ENCODE data around the gene ACACA. TPM values are rescaled to one million over a fixed set of nuclear protein-coding genes. Genes with fewer than 3 reads are reported as not detected.

ACACA gene
- total RNA-seq, 2 experiments from 2014 or later, result 57.2 to 61.1 TPM

DNA sequence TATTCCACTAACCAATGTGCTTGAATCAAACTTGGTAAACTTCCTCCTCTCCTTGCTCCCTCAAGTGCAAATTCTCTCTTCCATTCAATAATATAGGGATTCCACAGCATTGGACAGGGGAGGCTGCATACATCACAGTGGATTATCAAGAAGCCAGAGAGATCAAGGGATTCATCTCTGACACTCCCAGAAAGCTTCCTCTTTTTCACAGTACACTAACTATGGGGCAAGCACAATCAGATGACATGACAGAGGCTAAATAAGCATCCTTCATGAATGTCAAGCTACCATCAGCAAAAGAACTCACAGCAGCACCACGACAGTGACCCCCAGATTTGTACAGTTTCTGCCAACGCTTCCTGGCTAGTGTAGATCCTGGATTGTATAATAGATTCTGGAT lies 209.3 kb downstream of the ACACA start:
- ChIA-PET CTCF (interaction anchor here (1.0 to 1.7 kb wide), 2 partner anchors 8 to 17 kb away, joined by 4 to 5 read pairs; no protein-coding TSS in a partner anchor), POLR2A (no interaction called here)
- H3K4me1 Mint-ChIP-seq, result peaks cover 2% of the 10 kb centered on the region
- intact Hi-C loops (cut with DNase I, micrococcal nuclease), result no loop called here
- DNase-seq (no peak), ATAC-seq (no peak)
- no peak overlapping the region for H3K4me3 Mint-ChIP-seq
- no peaks in the 10 kb centered on the region for H3K27me3 Mint-ChIP-seq
- H3K27ac Mint-ChIP-seq, result no peak overlapping the region
- no peaks in the 10 kb centered on the region for H3K9me3 Mint-ChIP-seq (ENCODE audit: low read depth)
- H3K36me3 Mint-ChIP-seq (ENCODE audit: low read depth), result peaks cover 19% of the 10 kb centered on the region

DNA sequence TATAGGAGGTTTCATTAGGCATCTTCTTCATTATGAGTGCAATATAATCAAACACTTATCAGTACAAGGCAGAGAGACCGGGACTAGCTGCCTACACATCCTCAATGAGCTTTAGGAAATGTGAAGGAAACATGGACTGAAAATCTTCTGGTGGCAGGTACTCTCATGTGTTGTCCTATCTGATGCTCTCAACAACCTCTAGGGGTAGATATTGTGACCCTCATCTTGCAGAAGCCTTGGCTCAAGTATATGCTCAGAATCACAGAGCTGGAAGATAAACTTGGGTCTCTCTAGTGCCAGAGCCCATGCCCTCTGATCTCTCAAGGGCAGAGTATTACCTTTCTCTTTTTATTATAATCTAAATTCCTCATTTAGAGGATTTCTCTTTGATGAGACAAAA lies 212.4 kb downstream of the ACACA start:
- POLR2A ChIA-PET, result no interaction called here
- Mint-ChIP-seq H3K4me3 (no peak overlapping the region), H3K27me3 (no peaks in the 10 kb centered on the region), H3K4me1 (peaks cover 2% of the 10 kb centered on the region), H3K9me3 (ENCODE audit: low read depth) (no peaks in the 10 kb centered on the region), H3K36me3 (ENCODE audit: low read depth) (peaks cover 22% of the 10 kb centered on the region), H3K27ac (no peak overlapping the region)
- no peak for DNase-seq
- no peak for ATAC-seq
- intact Hi-C loops (cut with DNase I, micrococcal nuclease), result no loop called here
- CTCF ChIA-PET, result interaction anchor here (0.9 to 1.2 kb wide), 3 partner anchors 11 to 64 kb away, joined by 3 read pairs; no protein-coding TSS in a partner anchor

GRCh38 chr17:37191219-37191618 lies 215.4 kb downstream of the ACACA start:
- peaks cover 36% of the 10 kb centered on the region for H3K36me3 Mint-ChIP-seq (ENCODE audit: low read depth)
- H3K4me1 Mint-ChIP-seq, result peaks cover 2% of the 10 kb centered on the region
- no peak overlapping the region for H3K4me3 Mint-ChIP-seq
- CTCF ChIA-PET, result interaction anchor here (0.6 to 1.3 kb wide), 2 partner anchors 16 to 62 kb away, joined by 3 to 5 read pairs; no protein-coding TSS in a partner anchor
- H3K27ac Mint-ChIP-seq, result no peak overlapping the region
- H3K9me3 Mint-ChIP-seq (ENCODE audit: low read depth), result no peaks in the 10 kb centered on the region
- intact Hi-C loops (cut with DNase I, micrococcal nuclease), result no loop called here
- POLR2A ChIA-PET, result no interaction called here
- DNase-seq (no peak), ATAC-seq (no peak)
- no peaks in the 10 kb centered on the region for H3K27me3 Mint-ChIP-seq

DNA sequence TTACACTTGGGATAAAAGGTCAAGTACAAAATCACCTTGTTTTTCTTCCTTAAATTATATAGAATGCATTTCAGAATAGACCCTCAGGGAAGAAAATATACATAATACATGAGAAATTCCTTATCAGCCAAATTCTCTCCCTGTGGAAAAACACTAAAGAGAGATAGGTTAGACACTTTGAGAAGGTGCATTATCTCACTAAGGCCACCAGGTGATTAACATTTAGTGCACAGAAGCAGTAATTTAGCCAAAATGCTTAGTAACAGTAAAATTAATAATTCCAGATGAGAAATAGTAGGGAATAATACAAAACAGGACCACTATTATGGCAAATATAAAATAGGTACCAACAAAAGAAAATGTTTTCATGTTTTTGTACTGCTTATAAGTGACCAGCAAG lies 216.1 kb downstream of the ACACA start:
- Mint-ChIP-seq H3K9me3 (ENCODE audit: low read depth) (no peaks in the 10 kb centered on the region), H3K4me3 (no peak overlapping the region), H3K4me1 (peaks cover 1% of the 10 kb centered on the region), H3K27me3 (no peaks in the 10 kb centered on the region), H3K27ac (no peak overlapping the region), H3K36me3 (ENCODE audit: low read depth) (peaks cover 43% of the 10 kb centered on the region)
- no peak for ATAC-seq
- ChIA-PET CTCF (interaction anchor here (1.3 to 1.5 kb wide), 2 partner anchors 8 to 15 kb away, joined by 5 read pairs; no protein-coding TSS in a partner anchor), POLR2A (no interaction called here)
- no peak for DNase-seq
- intact Hi-C loops (cut with DNase I, micrococcal nuclease), result no loop called here

GRCh38 chr17:37188157-37188556 lies 218.5 kb downstream of the ACACA start:
- POLR2A ChIA-PET, result interaction anchor here (0.7 kb wide), 1 partner anchor 325 kb away, joined by 7 read pairs; no protein-coding TSS in a partner anchor
- CTCF ChIA-PET, result interaction anchor here (0.8 kb wide), 1 partner anchor 19 kb away, joined by 5 read pairs; no protein-coding TSS in a partner anchor
- DNase-seq, result no peak
- H3K4me1 Mint-ChIP-seq, result no peaks in the 10 kb centered on the region
- ATAC-seq, result no peak
- no peak overlapping the region for H3K27ac Mint-ChIP-seq
- H3K9me3 Mint-ChIP-seq (ENCODE audit: low read depth), result no peaks in the 10 kb centered on the region
- peaks cover 39% of the 10 kb centered on the region for H3K36me3 Mint-ChIP-seq (ENCODE audit: low read depth)
- intact Hi-C loops (cut with DNase I, micrococcal nuclease), result no loop called here
- H3K27me3 Mint-ChIP-seq, result no peaks in the 10 kb centered on the region
- no peak overlapping the region for H3K4me3 Mint-ChIP-seq

DNA sequence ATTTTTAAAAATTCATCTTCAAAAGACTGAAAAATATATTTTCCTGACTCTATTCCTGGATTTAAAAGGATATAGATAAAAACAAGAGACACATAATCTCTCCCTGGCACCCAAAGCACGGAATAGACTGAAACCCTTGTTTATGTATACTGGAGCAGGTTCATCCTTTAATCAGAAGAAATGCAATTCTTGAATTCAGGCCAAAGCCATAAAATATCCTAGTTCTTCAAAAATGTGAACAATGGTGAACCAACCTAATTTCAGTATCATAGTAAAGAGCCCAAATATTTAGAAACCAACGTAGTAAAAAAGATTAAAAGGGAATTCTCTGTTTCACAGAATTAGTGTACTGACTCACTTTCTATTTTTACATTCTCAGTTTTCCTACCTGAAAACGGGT lies 219.4 kb downstream of the ACACA start:
- DNase-seq (no peak), ATAC-seq (no peak)
- H3K4me1 Mint-ChIP-seq, result no peaks in the 10 kb centered on the region
- no peak overlapping the region for H3K27ac Mint-ChIP-seq
- no peak overlapping the region for H3K4me3 Mint-ChIP-seq
- POLR2A ChIA-PET, result no interaction called here
- intact Hi-C loops (cut with DNase I, micrococcal nuclease), result no loop called here
- peaks cover 35% of the 10 kb centered on the region for H3K36me3 Mint-ChIP-seq (ENCODE audit: low read depth)
- no peaks in the 10 kb centered on the region for H3K27me3 Mint-ChIP-seq
- H3K9me3 Mint-ChIP-seq (ENCODE audit: low read depth), result no peaks in the 10 kb centered on the region
- CTCF ChIA-PET, result no interaction called here

- no peaks in the 10 kb centered on the region for H3K27me3 Mint-ChIP-seq
- H3K9me3 Mint-ChIP-seq (ENCODE audit: low read depth), result no peaks in the 10 kb centered on the region
- H3K4me3 Mint-ChIP-seq, result no peak overlapping the region
- DNase-seq, result no peak
- intact Hi-C loops (cut with DNase I, micrococcal nuclease), result no loop called here
- CTCF ChIA-PET, result interaction anchor here (0.6 to 0.7 kb wide), 2 partner anchors 12 to 179 kb away, joined by 3 read pairs; no protein-coding TSS in a partner anchor
- ATAC-seq, result no peak
- H3K27ac Mint-ChIP-seq, result no peak overlapping the region
- POLR2A ChIA-PET, result no interaction called here
- no peaks in the 10 kb centered on the region for H3K4me1 Mint-ChIP-seq
- peaks cover 39% of the 10 kb centered on the region for H3K36me3 Mint-ChIP-seq (ENCODE audit: low read depth)
These were observed 223.7 kb downstream of the ACACA start for GRCh38 chr17:37182786-37183465.

GRCh38 chr17:37180376-37180775 lies 226.3 kb downstream of the ACACA start:
- no peaks in the 10 kb centered on the region for H3K27me3 Mint-ChIP-seq
- DNase-seq (no peak), ATAC-seq (no peak)
- POLR2A ChIA-PET, result no interaction called here
- no peaks in the 10 kb centered on the region for H3K9me3 Mint-ChIP-seq (ENCODE audit: low read depth)
- H3K27ac Mint-ChIP-seq, result no peak overlapping the region
- H3K36me3 Mint-ChIP-seq (ENCODE audit: low read depth), result peaks cover 42% of the 10 kb centered on the region
- H3K4me1 Mint-ChIP-seq, result no peaks in the 10 kb centered on the region
- no peak overlapping the region for H3K4me3 Mint-ChIP-seq
- intact Hi-C loops (cut with DNase I, micrococcal nuclease), result no loop called here
- CTCF ChIA-PET, result interaction anchor here (0.8 to 1.0 kb wide), 2 partner anchors 9 to 16 kb away, joined by 3 read pairs; no protein-coding TSS in a partner anchor

DNA sequence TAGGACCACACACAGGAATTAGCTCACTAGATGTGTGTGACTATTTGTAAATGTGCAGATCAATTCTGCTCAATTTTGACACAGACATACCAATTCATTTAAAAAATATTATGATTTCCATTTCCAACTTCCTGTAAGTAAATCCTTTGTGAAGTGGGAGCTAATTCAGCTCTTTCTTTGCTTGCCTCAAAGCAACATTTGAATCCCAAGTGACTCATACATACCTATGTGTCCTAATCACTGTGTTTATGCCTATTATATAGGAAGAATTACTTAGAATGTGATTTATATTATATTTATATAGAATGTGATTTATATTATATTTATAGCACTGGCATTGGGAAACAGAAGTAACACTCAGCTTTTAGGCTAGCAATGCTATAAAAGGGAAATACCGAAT lies 226.7 kb downstream of the ACACA start:
- POLR2A ChIA-PET, result no interaction called here
- Mint-ChIP-seq H3K4me3 (no peak overlapping the region), H3K9me3 (ENCODE audit: low read depth) (no peaks in the 10 kb centered on the region), H3K27me3 (no peaks in the 10 kb centered on the region), H3K4me1 (no peaks in the 10 kb centered on the region), H3K27ac (no peak overlapping the region), H3K36me3 (ENCODE audit: low read depth) (peaks cover 43% of the 10 kb centered on the region)
- no peak for DNase-seq
- intact Hi-C loops (cut with DNase I, micrococcal nuclease), result no loop called here
- no peak for ATAC-seq
- CTCF ChIA-PET, result interaction anchor here (0.8 to 1.1 kb wide), 3 partner anchors 10 to 16 kb away, joined by 3 to 4 read pairs (median 3); no protein-coding TSS in a partner anchor

GRCh38 chr17:37177254-37177870 lies 229.3 kb downstream of the ACACA start:
- DNase-seq (no peak), ATAC-seq (no peak)
- Mint-ChIP-seq H3K36me3 (ENCODE audit: low read depth) (peaks cover 50% of the 10 kb centered on the region), H3K9me3 (ENCODE audit: low read depth) (no peaks in the 10 kb centered on the region), H3K27me3 (no peaks in the 10 kb centered on the region), H3K4me1 (no peaks in the 10 kb centered on the region), H3K4me3 (no peak overlapping the region), H3K27ac (no peak overlapping the region)
- POLR2A ChIA-PET, result no interaction called here
- intact Hi-C loops (cut with DNase I, micrococcal nuclease), result no loop called here
- CTCF ChIA-PET, result interaction anchor here (0.8 kb wide), 1 partner anchor 16 kb away, joined by 3 read pairs; no protein-coding TSS in a partner anchor

DNA sequence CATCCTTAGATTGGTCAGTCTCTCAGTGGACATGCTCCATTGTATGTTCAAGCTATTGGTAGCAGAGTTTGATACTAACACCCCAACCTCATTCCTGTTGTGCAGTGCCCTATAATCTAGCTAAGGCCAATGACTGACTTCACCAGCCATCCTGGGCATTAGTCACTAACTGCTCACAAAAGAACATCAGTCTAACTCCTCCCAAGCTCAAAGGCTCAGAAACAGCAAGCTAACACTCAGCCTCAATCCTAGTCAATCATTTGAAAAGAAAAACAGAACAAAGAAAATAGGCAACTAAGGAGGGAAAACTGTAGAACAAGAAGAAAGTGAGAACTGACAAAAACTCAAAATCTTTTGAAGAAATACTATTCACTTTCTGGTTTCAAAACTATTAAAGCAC lies 229.9 kb downstream of the ACACA start:
- Mint-ChIP-seq H3K27me3 (no peaks in the 10 kb centered on the region), H3K27ac (no peak overlapping the region), H3K4me3 (no peak overlapping the region), H3K36me3 (ENCODE audit: low read depth) (peaks cover 50% of the 10 kb centered on the region), H3K9me3 (ENCODE audit: low read depth) (no peaks in the 10 kb centered on the region), H3K4me1 (no peaks in the 10 kb centered on the region)
- DNase-seq, result no peak
- intact Hi-C loops (cut with DNase I, micrococcal nuclease), result no loop called here
- ChIA-PET POLR2A (no interaction called here), CTCF (interaction anchor here (0.8 kb wide), 1 partner anchor 17 kb away, joined by 3 read pairs; no protein-coding TSS in a partner anchor)
- ATAC-seq, result no peak

- Mint-ChIP-seq H3K4me1 (no peaks in the 10 kb centered on the region), H3K4me3 (no peak overlapping the region), H3K27ac (no peak overlapping the region), H3K27me3 (no peaks in the 10 kb centered on the region), H3K36me3 (ENCODE audit: low read depth) (peaks cover 40% of the 10 kb centered on the region), H3K9me3 (ENCODE audit: low read depth) (no peaks in the 10 kb centered on the region)
- ATAC-seq, result no peak
- DNase-seq, result no peak
- intact Hi-C loops (cut with DNase I, micrococcal nuclease), result no loop called here
- CTCF ChIA-PET, result no interaction called here
- POLR2A ChIA-PET, result no interaction called here
These were observed 232.4 kb downstream of the ACACA start for GRCh38 chr17:37174205-37174604.

Data from activated CD4-positive, alpha-beta T cell treated with anti-CD3 and anti-CD28 coated beads for 36 hours (primary cell).